HEK293 (cell line): Measurements from ENCODE around the gene BABAM1.
A peak's percentile ranks its signal among the peaks of the same experiment; 100 is the strongest.

ENCODE experiments used
- GLIS2 ChIP-seq: fragments of 450-650 bp; formaldehyde crosslinking; IDR thresholded peaks from 2 replicates; pipeline ENCODE4 v1.5.1; 2016; ENCODE audit warnings: missing biosample characterization, missing genetic modification characterization
- IKZF3 ChIP-seq: fragments of 450-650 bp; IDR thresholded peaks from 2 replicates; pipeline ENCODE4 v1.5.0; 2018; ENCODE audit warnings: missing biosample characterization, mild to moderate bottlenecking, missing genetic modification characterization, moderate library complexity
- KLF16 ChIP-seq: fragments of 450-650 bp; formaldehyde crosslinking; IDR thresholded peaks from 2 replicates; pipeline ENCODE4 v1.5.1; 2017; ENCODE audit warnings: missing biosample characterization, missing genetic modification characterization
- PATZ1 ChIP-seq: fragments of 450-650 bp; formaldehyde crosslinking; IDR thresholded peaks from 2 replicates; pipeline ENCODE4 v1.5.1; 2016; ENCODE audit warnings: missing biosample characterization, missing genetic modification characterization
- SP7 ChIP-seq: fragments of 450-650 bp; formaldehyde crosslinking; IDR thresholded peaks from 2 replicates; pipeline ENCODE4 v1.5.1; 2016; ENCODE audit warnings: missing biosample characterization, missing genetic modification characterization
- TSHZ1 ChIP-seq: fragments of 450-650 bp; formaldehyde crosslinking; IDR thresholded peaks from 2 replicates; pipeline ENCODE4 v1.5.1; 2016; ENCODE audit warnings: missing biosample characterization, missing genetic modification characterization, borderline replicate concordance
- ZFP3 ChIP-seq: fragments of 450-650 bp; formaldehyde crosslinking; IDR thresholded peaks from 2 replicates; pipeline ENCODE4 v1.5.1; 2016; ENCODE audit warnings: low read depth, missing biosample characterization, missing genetic modification characterization
- ZFP37 ChIP-seq: fragments of 450-650 bp; formaldehyde crosslinking; IDR thresholded peaks from 2 replicates; pipeline ENCODE4 v1.5.1; 2016; ENCODE audit warnings: missing biosample characterization, missing genetic modification characterization
- ZNF324 ChIP-seq: fragments of 450-650 bp; formaldehyde crosslinking; IDR thresholded peaks from 2 replicates; pipeline ENCODE4 v1.5.1; 2016; ENCODE audit warnings: missing biosample characterization, missing genetic modification characterization
- ZNF391 ChIP-seq: fragments of 450-650 bp; formaldehyde crosslinking; IDR thresholded peaks from 2 replicates; pipeline ENCODE4 v1.5.1; 2016; ENCODE audit warnings: low read depth, missing biosample characterization, missing genetic modification characterization, borderline replicate concordance
- ZNF394 ChIP-seq: fragments of 450-650 bp; formaldehyde crosslinking; IDR thresholded peaks from 2 replicates; pipeline ENCODE4 v1.5.1; 2016; ENCODE audit warnings: missing biosample characterization, missing genetic modification characterization, mild to moderate bottlenecking, moderate library complexity, borderline replicate concordance
- ZNF423 ChIP-seq: fragments of 450-650 bp; formaldehyde crosslinking; IDR thresholded peaks from 2 replicates; pipeline ENCODE4 v1.5.1; 2016; ENCODE audit warnings: missing biosample characterization, missing genetic modification characterization
- ZNF501 ChIP-seq: fragments of 450-650 bp; formaldehyde crosslinking; IDR thresholded peaks from 2 replicates; pipeline ENCODE4 v1.5.1; 2016; ENCODE audit warnings: missing biosample characterization, missing genetic modification characterization
- ZNF558 ChIP-seq: fragments of 450-650 bp; formaldehyde crosslinking; IDR thresholded peaks from 2 replicates; pipeline ENCODE4 v1.5.1; 2016; ENCODE audit warnings: missing biosample characterization, missing genetic modification characterization
- ZNF654 ChIP-seq: fragments of 450-650 bp; formaldehyde crosslinking; IDR thresholded peaks from 2 replicates; pipeline ENCODE4 v1.5.1; 2016; ENCODE audit warnings: low read depth, missing biosample characterization, missing genetic modification characterization
- ZNF768 ChIP-seq: fragments of 450-650 bp; formaldehyde crosslinking; IDR thresholded peaks from 2 replicates; pipeline ENCODE4 v1.5.1; 2018; ENCODE audit warnings: missing biosample characterization, mild to moderate bottlenecking, missing genetic modification characterization
- ZNF785 ChIP-seq: fragments of 450-650 bp; formaldehyde crosslinking; IDR thresholded peaks from 2 replicates; pipeline ENCODE4 v1.5.1; 2016; ENCODE audit warnings: missing biosample characterization, missing genetic modification characterization
- ZSCAN23 ChIP-seq: fragments of 450-650 bp; formaldehyde crosslinking; IDR thresholded peaks from 2 replicates; pipeline ENCODE4 v1.5.1; 2016; ENCODE audit warnings: missing biosample characterization, missing genetic modification characterization
- TF ChIP-seq, protein P1 (sequence below): fragments of 450-650 bp; formaldehyde crosslinking; IDR thresholded peaks from 2 replicates; pipeline ENCODE4 v1.5.1; 2017; ENCODE audit warnings: missing biosample characterization, missing genetic modification characterization
- TF ChIP-seq, protein P2 (sequence below): fragments of 450-650 bp; formaldehyde crosslinking; IDR thresholded peaks from 2 replicates; pipeline ENCODE4 v1.5.1; 2016; ENCODE audit warnings: missing biosample characterization, missing genetic modification characterization
- TF ChIP-seq, protein P3 (sequence below): fragments of 450-650 bp; formaldehyde crosslinking; IDR thresholded peaks from 2 replicates; pipeline ENCODE4 v1.5.1; 2016; ENCODE audit warnings: missing biosample characterization, missing genetic modification characterization
- TF ChIP-seq, protein P4 (sequence below): fragments of 450-650 bp; formaldehyde crosslinking; IDR thresholded peaks from 2 replicates; pipeline ENCODE4 v1.5.1; 2016; ENCODE audit warnings: missing biosample characterization, missing genetic modification characterization
- TF ChIP-seq, protein P5 (sequence below): fragments of 450-650 bp; formaldehyde crosslinking; IDR thresholded peaks from 2 replicates; pipeline ENCODE4 v1.5.1; 2017; ENCODE audit warnings: missing biosample characterization, mild to moderate bottlenecking, missing genetic modification characterization, moderate library complexity

Gene BABAM1

GRCh38 chr19:17305216-17305516 lies 37.9 kb downstream of the BABAM1 start (continued):
- peak; percentile 76; the same call in 1 of the 2 replicates for TF ChIP-seq PATZ1 (tag by site-specific recombination)
- no peak for TF ChIP-seq TSHZ1 (tag by site-specific recombination)
- TF ChIP-seq ZSCAN23 (tag by site-specific recombination): no peak
- TF ChIP-seq, protein P1, sequence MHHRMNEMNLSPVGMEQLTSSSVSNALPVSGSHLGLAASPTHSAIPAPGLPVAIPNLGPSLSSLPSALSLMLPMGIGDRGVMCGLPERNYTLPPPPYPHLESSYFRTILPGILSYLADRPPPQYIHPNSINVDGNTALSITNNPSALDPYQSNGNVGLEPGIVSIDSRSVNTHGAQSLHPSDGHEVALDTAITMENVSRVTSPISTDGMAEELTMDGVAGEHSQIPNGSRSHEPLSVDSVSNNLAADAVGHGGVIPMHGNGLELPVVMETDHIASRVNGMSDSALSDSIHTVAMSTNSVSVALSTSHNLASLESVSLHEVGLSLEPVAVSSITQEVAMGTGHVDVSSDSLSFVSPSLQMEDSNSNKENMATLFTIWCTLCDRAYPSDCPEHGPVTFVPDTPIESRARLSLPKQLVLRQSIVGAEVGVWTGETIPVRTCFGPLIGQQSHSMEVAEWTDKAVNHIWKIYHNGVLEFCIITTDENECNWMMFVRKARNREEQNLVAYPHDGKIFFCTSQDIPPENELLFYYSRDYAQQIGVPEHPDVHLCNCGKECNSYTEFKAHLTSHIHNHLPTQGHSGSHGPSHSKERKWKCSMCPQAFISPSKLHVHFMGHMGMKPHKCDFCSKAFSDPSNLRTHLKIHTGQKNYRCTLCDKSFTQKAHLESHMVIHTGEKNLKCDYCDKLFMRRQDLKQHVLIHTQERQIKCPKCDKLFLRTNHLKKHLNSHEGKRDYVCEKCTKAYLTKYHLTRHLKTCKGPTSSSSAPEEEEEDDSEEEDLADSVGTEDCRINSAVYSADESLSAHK (tag by site-specific recombination): peak; percentile 51
- TF ChIP-seq, protein P2, sequence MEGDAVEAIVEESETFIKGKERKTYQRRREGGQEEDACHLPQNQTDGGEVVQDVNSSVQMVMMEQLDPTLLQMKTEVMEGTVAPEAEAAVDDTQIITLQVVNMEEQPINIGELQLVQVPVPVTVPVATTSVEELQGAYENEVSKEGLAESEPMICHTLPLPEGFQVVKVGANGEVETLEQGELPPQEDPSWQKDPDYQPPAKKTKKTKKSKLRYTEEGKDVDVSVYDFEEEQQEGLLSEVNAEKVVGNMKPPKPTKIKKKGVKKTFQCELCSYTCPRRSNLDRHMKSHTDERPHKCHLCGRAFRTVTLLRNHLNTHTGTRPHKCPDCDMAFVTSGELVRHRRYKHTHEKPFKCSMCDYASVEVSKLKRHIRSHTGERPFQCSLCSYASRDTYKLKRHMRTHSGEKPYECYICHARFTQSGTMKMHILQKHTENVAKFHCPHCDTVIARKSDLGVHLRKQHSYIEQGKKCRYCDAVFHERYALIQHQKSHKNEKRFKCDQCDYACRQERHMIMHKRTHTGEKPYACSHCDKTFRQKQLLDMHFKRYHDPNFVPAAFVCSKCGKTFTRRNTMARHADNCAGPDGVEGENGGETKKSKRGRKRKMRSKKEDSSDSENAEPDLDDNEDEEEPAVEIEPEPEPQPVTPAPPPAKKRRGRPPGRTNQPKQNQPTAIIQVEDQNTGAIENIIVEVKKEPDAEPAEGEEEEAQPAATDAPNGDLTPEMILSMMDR (tag by site-specific recombination): no peak
- peak; percentile 54; the same call in 1 of the 2 replicates for TF ChIP-seq ZNF558 (tag by site-specific recombination)
- no peak for TF ChIP-seq ZFP37 (tag by site-specific recombination)
- peak; percentile 84; the same call in 1 of the 2 replicates for TF ChIP-seq ZNF423 (tag by site-specific recombination)
- peak; percentile 74; the same call in 1 of the 2 replicates for TF ChIP-seq ZNF324
- TF ChIP-seq ZNF654 (tag by site-specific recombination): no peak
- TF ChIP-seq, protein P3, sequence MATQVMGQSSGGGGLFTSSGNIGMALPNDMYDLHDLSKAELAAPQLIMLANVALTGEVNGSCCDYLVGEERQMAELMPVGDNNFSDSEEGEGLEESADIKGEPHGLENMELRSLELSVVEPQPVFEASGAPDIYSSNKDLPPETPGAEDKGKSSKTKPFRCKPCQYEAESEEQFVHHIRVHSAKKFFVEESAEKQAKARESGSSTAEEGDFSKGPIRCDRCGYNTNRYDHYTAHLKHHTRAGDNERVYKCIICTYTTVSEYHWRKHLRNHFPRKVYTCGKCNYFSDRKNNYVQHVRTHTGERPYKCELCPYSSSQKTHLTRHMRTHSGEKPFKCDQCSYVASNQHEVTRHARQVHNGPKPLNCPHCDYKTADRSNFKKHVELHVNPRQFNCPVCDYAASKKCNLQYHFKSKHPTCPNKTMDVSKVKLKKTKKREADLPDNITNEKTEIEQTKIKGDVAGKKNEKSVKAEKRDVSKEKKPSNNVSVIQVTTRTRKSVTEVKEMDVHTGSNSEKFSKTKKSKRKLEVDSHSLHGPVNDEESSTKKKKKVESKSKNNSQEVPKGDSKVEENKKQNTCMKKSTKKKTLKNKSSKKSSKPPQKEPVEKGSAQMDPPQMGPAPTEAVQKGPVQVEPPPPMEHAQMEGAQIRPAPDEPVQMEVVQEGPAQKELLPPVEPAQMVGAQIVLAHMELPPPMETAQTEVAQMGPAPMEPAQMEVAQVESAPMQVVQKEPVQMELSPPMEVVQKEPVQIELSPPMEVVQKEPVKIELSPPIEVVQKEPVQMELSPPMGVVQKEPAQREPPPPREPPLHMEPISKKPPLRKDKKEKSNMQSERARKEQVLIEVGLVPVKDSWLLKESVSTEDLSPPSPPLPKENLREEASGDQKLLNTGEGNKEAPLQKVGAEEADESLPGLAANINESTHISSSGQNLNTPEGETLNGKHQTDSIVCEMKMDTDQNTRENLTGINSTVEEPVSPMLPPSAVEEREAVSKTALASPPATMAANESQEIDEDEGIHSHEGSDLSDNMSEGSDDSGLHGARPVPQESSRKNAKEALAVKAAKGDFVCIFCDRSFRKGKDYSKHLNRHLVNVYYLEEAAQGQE (tag by site-specific recombination): peak; percentile 55
- 0 out of 2 replicates have a peak, but pooled peaks have one; percentile 15 for TF ChIP-seq ZNF394 (tag by site-specific recombination)
- TF ChIP-seq, protein P4, sequence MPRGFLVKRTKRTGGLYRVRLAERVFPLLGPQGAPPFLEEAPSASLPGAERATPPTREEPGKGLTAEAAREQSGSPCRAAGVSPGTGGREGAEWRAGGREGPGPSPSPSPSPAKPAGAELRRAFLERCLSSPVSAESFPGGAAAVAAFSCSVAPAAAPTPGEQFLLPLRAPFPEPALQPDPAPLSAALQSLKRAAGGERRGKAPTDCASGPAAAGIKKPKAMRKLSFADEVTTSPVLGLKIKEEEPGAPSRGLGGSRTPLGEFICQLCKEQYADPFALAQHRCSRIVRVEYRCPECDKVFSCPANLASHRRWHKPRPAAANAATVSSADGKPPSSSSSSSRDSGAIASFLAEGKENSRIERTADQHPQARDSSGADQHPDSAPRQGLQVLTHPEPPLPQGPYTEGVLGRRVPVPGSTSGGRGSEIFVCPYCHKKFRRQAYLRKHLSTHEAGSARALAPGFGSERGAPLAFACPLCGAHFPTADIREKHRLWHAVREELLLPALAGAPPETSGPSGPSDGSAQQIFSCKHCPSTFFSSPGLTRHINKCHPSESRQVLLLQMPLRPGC (tag by site-specific recombination): peak; percentile 50; the same call in 1 of the 2 replicates
- TF ChIP-seq ZNF785 (tag by site-specific recombination): peak; percentile 66; the same call in 1 of the 2 replicates
- no peak for TF ChIP-seq ZFP3 (tag by site-specific recombination)
- peak; percentile 96 for TF ChIP-seq GLIS2 (tag by site-specific recombination)
- peak; percentile 79; the same call in 1 of the 2 replicates for TF ChIP-seq ZNF391 (tag by site-specific recombination)
- 0 out of 2 replicates have a peak, but pooled peaks have one; percentile 70 for TF ChIP-seq SP7 (tag by site-specific recombination)
- peak; percentile 85 for TF ChIP-seq KLF16 (tag by site-specific recombination)
- peak; percentile 99; the same call in 1 of the 2 replicates for TF ChIP-seq ZNF768 (tag by site-specific recombination)
- no peak for TF ChIP-seq ZNF501
- TF ChIP-seq IKZF3 (tag by site-specific recombination): peak; percentile 91
- TF ChIP-seq, protein P5, sequence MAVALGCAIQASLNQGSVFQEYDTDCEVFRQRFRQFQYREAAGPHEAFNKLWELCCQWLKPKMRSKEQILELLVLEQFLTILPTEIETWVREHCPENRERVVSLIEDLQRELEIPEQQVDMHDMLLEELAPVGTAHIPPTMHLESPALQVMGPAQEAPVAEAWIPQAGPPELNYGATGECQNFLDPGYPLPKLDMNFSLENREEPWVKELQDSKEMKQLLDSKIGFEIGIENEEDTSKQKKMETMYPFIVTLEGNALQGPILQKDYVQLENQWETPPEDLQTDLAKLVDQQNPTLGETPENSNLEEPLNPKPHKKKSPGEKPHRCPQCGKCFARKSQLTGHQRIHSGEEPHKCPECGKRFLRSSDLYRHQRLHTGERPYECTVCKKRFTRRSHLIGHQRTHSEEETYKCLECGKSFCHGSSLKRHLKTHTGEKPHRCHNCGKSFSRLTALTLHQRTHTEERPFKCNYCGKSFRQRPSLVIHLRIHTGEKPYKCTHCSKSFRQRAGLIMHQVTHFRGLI (tag by site-specific recombination): peak; percentile 95; the same call in 1 of the 2 replicates
